ENCODE data around the gene PCDHGB2.
"Not testable (repeated sequence)": the region's sequence is repeated elsewhere in the genome, so short reads cannot be mapped to it uniquely, and the experiment has no call there.

The PCDHGB2 gene

GRCh38 chr5:141351591-141351990, 8.2 kb upstream of the PCDHGB2 start:
- DNase-seq = no peak

GRCh38 chr5:141354900-141355469, 4.8 kb upstream of the PCDHGB2 start, which contains the start of gene PCDHGA4:
TSS of gene PCDHGA4 (plus strand) at chr5:141355021. CDS start at chr5:141355108, 87 bp downstream.
- no peak for DNase-seq

GRCh38 chr5:141355641-141356040, 4.2 kb upstream of the PCDHGB2 start:
- DNase-seq = no peak

GRCh38 chr5:141356133-141356532, 3.7 kb upstream of the PCDHGB2 start:
- DNase-seq = no peak

GRCh38 chr5:141356950-141357349, 2.8 kb upstream of the PCDHGB2 start:
- no peak for DNase-seq

- DNase-seq = no peak
Observed at GRCh38 chr5:141360685-141361084, 891 bp downstream of the PCDHGB2 start.

GRCh38 chr5:141362719-141363118, 2.9 kb downstream of the PCDHGB2 start:
- no peak for DNase-seq

GRCh38 chr5:141363952-141364660, 4.3 kb downstream of the PCDHGB2 start, which contains the start of gene PCDHGA5:
TSS of gene PCDHGA5 (plus strand) at chr5:141364162. CDS start at chr5:141364331, 169 bp downstream.
- DNase-seq = no peak

GRCh38 chr5:141366016-141366896, 6.5 kb downstream of the PCDHGB2 start:
- DNase-seq = no peak

GRCh38 chr5:141369994-141370848, 10.4 kb downstream of the PCDHGB2 start, which contains the start of gene PCDHGB3:
TSS of gene PCDHGB3 (plus strand) at chr5:141370242. CDS start at chr5:141370395, 153 bp downstream.
- no peak for DNase-seq

- DNase-seq = no peak
Observed at GRCh38 chr5:141371572-141372475, 12.0 kb downstream of the PCDHGB2 start.

- DNase-seq = no peak
Observed at GRCh38 chr5:141373673-141374317, 14.0 kb downstream of the PCDHGB2 start, which contains the start of gene PCDHGA6. TSS of gene PCDHGA6 (plus strand) at chr5:141373891. CDS start at chr5:141374084, 193 bp downstream.

- no peak for DNase-seq
Observed at GRCh38 chr5:141374627-141375026, 14.8 kb downstream of the PCDHGB2 start.

GRCh38 chr5:141375444-141376155, 15.8 kb downstream of the PCDHGB2 start:
- not testable (repeated sequence) for DNase-seq

- no peak for DNase-seq
Observed at GRCh38 chr5:141382469-141383294, 22.9 kb downstream of the PCDHGB2 start, which contains the start of gene PCDHGA7. TSS of gene PCDHGA7 (plus strand) at chr5:141382742. CDS start at chr5:141382900, 158 bp downstream.

- DNase-seq = no peak
Observed at GRCh38 chr5:141383345-141383744, 23.6 kb downstream of the PCDHGB2 start.

- no peak for DNase-seq
Observed at GRCh38 chr5:141384471-141385267, 24.9 kb downstream of the PCDHGB2 start.

Data from 8988T (cell line).